HEK293 (cell line): ENCODE measurements around the gene WDR64.
A peak's percentile ranks its signal among the peaks of the same experiment; 100 is the strongest.

Experiments used
- CTCF ChIA-PET: fragments of 350-600 bp; formaldehyde crosslinking; extraction: SDS; loops from one replicate; lab custom pipeline; 2021; ENCODE audit warnings: antibody characterized with exemption; lab: Yijun Ruan, JAX
- POLR2A ChIA-PET: fragments of 300-600 bp; formaldehyde crosslinking; extraction: SDS; loops from one replicate; lab custom pipeline; 2020; ENCODE audit warnings: antibody characterized with exemption, inconsistent platforms; lab: Yijun Ruan, JAX
- H3K27ac ChIP-seq: fragments of 200-500 bp; sonication (Bioruptor generic); 2 replicates; pipeline ENCODE4 v1.5.1; 2014; ENCODE audit warnings: low read depth, low read length, control low read depth, inconsistent platforms; ENCODE audit errors: extremely low read depth
- H3K36me3 ChIP-seq, 2 experiments: fragments of 200-500 bp in 1 of 2; sonication (Bioruptor generic) in 1 of 2; 1 replicate in 1 of 2; 2 replicates in 1 of 2; pipeline ENCODE4 v1.5.1; 2014 to 2017; ENCODE audit warnings: inconsistent platforms in 2 of 2, low read length in 2 of 2; ENCODE audit not compliant: control insufficient read depth in 2 of 2, insufficient read depth in 1 of 2
- H3K4me1 ChIP-seq: fragments of 200-500 bp; sonication (Bioruptor generic); 2 replicates; pipeline ENCODE4 v1.5.1; 2014; ENCODE audit warnings: mild to moderate bottlenecking, low read length, inconsistent platforms; ENCODE audit not compliant: control insufficient read depth, insufficient read depth
- H3K4me3 ChIP-seq: 2 replicates; pipeline ENCODE4 v1.5.1; 2011; ENCODE audit warnings: low read depth, mild to moderate bottlenecking, control low read depth, low read length, moderate library complexity
- H3K9me3 ChIP-seq: fragments of 200-500 bp; sonication (Bioruptor generic); 2 replicates; pipeline ENCODE4 v1.5.1; 2014; ENCODE audit warnings: low read depth, low read length, inconsistent platforms; ENCODE audit not compliant: control insufficient read depth, insufficient read depth
- KLF1 ChIP-seq: fragments of 450-650 bp; formaldehyde crosslinking; IDR thresholded peaks from 2 replicates; pipeline ENCODE4 v1.5.1; 2016; ENCODE audit warnings: missing biosample characterization, missing genetic modification characterization
- MZF1 ChIP-seq: fragments of 450-650 bp; formaldehyde crosslinking; IDR thresholded peaks from 2 replicates; pipeline ENCODE4 v1.5.1; 2017; ENCODE audit warnings: missing biosample characterization, missing genetic modification characterization, borderline replicate concordance
- PRDM1 ChIP-seq: fragments of 450-650 bp; formaldehyde crosslinking; IDR thresholded peaks from 2 replicates; pipeline ENCODE4; 2016; ENCODE audit warnings: missing biosample characterization, missing genetic modification characterization
- SP3 ChIP-seq: fragments of 450-650 bp; formaldehyde crosslinking; IDR thresholded peaks from 2 replicates; pipeline ENCODE4 v1.5.1; 2016; ENCODE audit warnings: missing biosample characterization, missing genetic modification characterization
- YY1 ChIP-seq: fragments of 450-650 bp; formaldehyde crosslinking; IDR thresholded peaks from 2 replicates; pipeline ENCODE4 v1.5.1; 2018; ENCODE audit warnings: missing biosample characterization, missing genetic modification characterization
- ZBTB48 ChIP-seq: fragments of 450-650 bp; formaldehyde crosslinking; IDR thresholded peaks from 2 replicates; pipeline ENCODE4 v1.5.1; 2016; ENCODE audit warnings: missing biosample characterization, missing genetic modification characterization
- ZIC2 ChIP-seq: fragments of 450-650 bp; formaldehyde crosslinking; IDR thresholded peaks from 2 replicates; pipeline ENCODE4 v1.5.1; 2016; ENCODE audit warnings: missing biosample characterization, missing genetic modification characterization
- ZNF366 ChIP-seq: fragments of 450-650 bp; formaldehyde crosslinking; conservative IDR thresholded peaks from 2 replicates; pipeline ENCODE4 v1.5.1; 2016; ENCODE audit warnings: missing biosample characterization, missing genetic modification characterization
- ZNF391 ChIP-seq: fragments of 450-650 bp; formaldehyde crosslinking; IDR thresholded peaks from 2 replicates; pipeline ENCODE4 v1.5.1; 2016; ENCODE audit warnings: low read depth, missing biosample characterization, missing genetic modification characterization, borderline replicate concordance
- ZNF394 ChIP-seq: fragments of 450-650 bp; formaldehyde crosslinking; IDR thresholded peaks from 2 replicates; pipeline ENCODE4 v1.5.1; 2016; ENCODE audit warnings: missing biosample characterization, missing genetic modification characterization, mild to moderate bottlenecking, moderate library complexity, borderline replicate concordance
- ZNF426 ChIP-seq: fragments of 450-650 bp; formaldehyde crosslinking; IDR thresholded peaks from 2 replicates; pipeline ENCODE4 v1.5.1; 2017; ENCODE audit warnings: missing biosample characterization, missing genetic modification characterization, mild to moderate bottlenecking, inconsistent platforms, moderate library complexity
- ZNF449 ChIP-seq: fragments of 450-650 bp; formaldehyde crosslinking; IDR thresholded peaks from 2 replicates; pipeline ENCODE4 v1.5.1; 2017; ENCODE audit warnings: missing biosample characterization, mild to moderate bottlenecking, missing genetic modification characterization, moderate library complexity
- ZNF513 ChIP-seq: fragments of 450-650 bp; IDR thresholded peaks from 2 replicates; pipeline ENCODE4 v1.5.1; 2018; ENCODE audit warnings: missing biosample characterization, missing genetic modification characterization
- ZNF518A ChIP-seq: fragments of 450-650 bp; formaldehyde crosslinking; conservative IDR thresholded peaks from 2 replicates; pipeline ENCODE4 v1.5.1; 2016; ENCODE audit warnings: low read depth, missing biosample characterization, missing genetic modification characterization
- ZNF555 ChIP-seq: fragments of 450-650 bp; formaldehyde crosslinking; conservative IDR thresholded peaks from 2 replicates; pipeline ENCODE4 v1.5.1; 2017; ENCODE audit warnings: missing biosample characterization, mild to moderate bottlenecking, missing genetic modification characterization, inconsistent platforms
- ZNF670 ChIP-seq: fragments of 450-650 bp; formaldehyde crosslinking; IDR thresholded peaks from 2 replicates; pipeline ENCODE4 v1.5.1; 2016; ENCODE audit warnings: missing biosample characterization, missing genetic modification characterization, low read depth
- ZNF777 ChIP-seq: fragments of 450-650 bp; formaldehyde crosslinking; IDR thresholded peaks from 2 replicates; pipeline ENCODE4 v1.5.1; 2017; ENCODE audit warnings: missing biosample characterization, missing genetic modification characterization, borderline replicate concordance
- ZNF785 ChIP-seq: fragments of 450-650 bp; formaldehyde crosslinking; IDR thresholded peaks from 2 replicates; pipeline ENCODE4 v1.5.1; 2016; ENCODE audit warnings: missing biosample characterization, missing genetic modification characterization
- ZNF792 ChIP-seq: fragments of 450-650 bp; formaldehyde crosslinking; IDR thresholded peaks from 2 replicates; pipeline ENCODE4 v1.5.1; 2016; ENCODE audit warnings: missing biosample characterization, missing genetic modification characterization
- ZSCAN16 ChIP-seq: fragments of 450-650 bp; formaldehyde crosslinking; IDR thresholded peaks from 2 replicates; pipeline ENCODE4 v1.5.1; 2016; ENCODE audit warnings: missing biosample characterization, missing genetic modification characterization
- ZSCAN30 ChIP-seq: fragments of 450-650 bp; IDR thresholded peaks from 2 replicates; pipeline ENCODE4 v1.5.1; 2018; ENCODE audit warnings: missing biosample characterization, mild to moderate bottlenecking, missing genetic modification characterization, moderate library complexity

Gene WDR64

GRCh38 chr1:241605146-241605805, 46.8 kb upstream of the WDR64 start:
- no peaks in the 10 kb centered on the region for H3K36me3 ChIP-seq
- ChIA-PET POLR2A (no interaction called here), CTCF (interaction anchor here (0.5 to 0.7 kb wide), 2 partner anchors 41 to 277 kb away, joined by 3 to 4 read pairs; no protein-coding TSS in a partner anchor)
- H3K9me3 ChIP-seq = no peaks in the 10 kb centered on the region
- no peak for TF ChIP-seq PRDM1 (tag by site-specific recombination)
- TF ChIP-seq SP3 (tag by site-specific recombination) = no peak
- TF ChIP-seq ZSCAN16 (tag by site-specific recombination) = no peak
- no peak for TF ChIP-seq ZIC2 (tag by site-specific recombination)
- H3K27ac ChIP-seq = no peak overlapping the region
- H3K4me3 ChIP-seq = no peak overlapping the region
- H3K4me1 ChIP-seq = no peaks in the 10 kb centered on the region

GRCh38 chr1:241606544-241606943, 45.5 kb upstream of the WDR64 start:
- Histone ChIP-seq H3K36me3 (no peaks in the 10 kb centered on the region), H3K9me3 (no peaks in the 10 kb centered on the region)
- POLR2A ChIA-PET = no interaction called here
- no peak for TF ChIP-seq ZNF785 (tag by site-specific recombination)
- 0 out of 2 replicates have a peak, but pooled peaks have one; percentile 10 for TF ChIP-seq ZNF555 (tag by site-specific recombination)
- TF ChIP-seq ZNF394 (tag by site-specific recombination) = peak; percentile 48; the same call in 1 of the 2 replicates
- TF ChIP-seq ZSCAN30 (tag by site-specific recombination) = no peak
- peak; percentile 39 for TF ChIP-seq ZNF426 (tag by site-specific recombination)
- TF ChIP-seq ZNF518A = peak; percentile 41; the same call in 1 of the 2 replicates
- no peak for TF ChIP-seq ZNF391 (tag by site-specific recombination)
- TF ChIP-seq ZNF513 (tag by site-specific recombination) = no peak
- TF ChIP-seq, all 188 proteins: peak for 4
- Histone ChIP-seq H3K4me1 (no peaks in the 10 kb centered on the region), H3K27ac (no peak overlapping the region), H3K4me3 (no peak overlapping the region)
- CTCF ChIA-PET = no interaction called here

- Histone ChIP-seq H3K4me1 (no peaks in the 10 kb centered on the region), H3K9me3 (no peaks in the 10 kb centered on the region), H3K4me3 (no peak overlapping the region), H3K36me3 (no peaks in the 10 kb centered on the region), H3K27ac (no peak overlapping the region)
- POLR2A ChIA-PET = no interaction called here
- TF ChIP-seq YY1 = no peak
- TF ChIP-seq ZNF449 = no peak
- TF ChIP-seq ZNF670 (tag by site-specific recombination) = no peak
- no peak for TF ChIP-seq MZF1 (tag by site-specific recombination)
- peak; percentile 92 for TF ChIP-seq PRDM1 (tag by site-specific recombination)
- TF ChIP-seq KLF1 (tag by site-specific recombination) = no peak
- peak; percentile 84 for TF ChIP-seq ZNF366 (tag by site-specific recombination)
- TF ChIP-seq ZNF792 (tag by site-specific recombination) = no peak
- no peak for TF ChIP-seq ZNF777 (tag by site-specific recombination)
- TF ChIP-seq ZBTB48 (tag by site-specific recombination) = no peak
- CTCF ChIA-PET = no interaction called here
These were observed 44.6 kb upstream of the WDR64 start for GRCh38 chr1:241607497-241607896.
